ENCODE data around the gene SLX4IP.

The SLX4IP gene

GRCh38 chr20:10428008-10428407, 7.1 kb upstream of the SLX4IP start:
- no peak for DNase-seq (ENCODE audit: low spot score)

DNA sequence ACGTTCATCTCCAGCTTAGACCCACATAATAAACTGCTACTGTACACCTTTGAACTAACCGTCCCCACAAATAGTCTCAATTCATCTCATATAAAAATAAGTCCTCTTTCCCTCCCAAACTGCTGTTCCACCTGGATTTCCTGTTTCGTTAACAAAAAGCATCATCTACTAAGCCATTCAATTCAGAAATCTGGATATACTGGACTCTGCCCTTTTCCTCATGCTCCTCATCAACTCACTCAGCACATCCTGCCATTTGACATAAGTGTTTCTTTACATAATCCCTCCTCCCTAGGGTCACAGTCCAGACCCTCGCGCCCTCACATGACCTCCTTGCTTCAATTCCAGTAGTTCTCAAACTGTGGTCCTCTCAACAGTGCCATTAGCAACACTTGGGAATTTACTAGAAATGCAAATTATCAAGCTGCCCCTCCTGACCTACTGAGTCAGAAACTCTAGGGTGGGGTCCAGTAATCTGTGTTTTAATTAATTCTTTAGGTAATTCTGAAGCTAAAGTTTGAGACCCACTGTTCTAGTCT, 5.6 kb upstream of the SLX4IP start:
- no peak for DNase-seq (ENCODE audit: low spot score)

GRCh38 chr20:10430000-10430466, 5.1 kb upstream of the SLX4IP start:
- DNase-seq (ENCODE audit: low spot score), result no peak

- DNase-seq (ENCODE audit: low spot score), result no peak
These were observed 4.4 kb upstream of the SLX4IP start for GRCh38 chr20:10430704-10431103.

GRCh38 chr20:10432079-10432478, 3.0 kb upstream of the SLX4IP start:
- no peak for DNase-seq (ENCODE audit: low spot score)

DNA sequence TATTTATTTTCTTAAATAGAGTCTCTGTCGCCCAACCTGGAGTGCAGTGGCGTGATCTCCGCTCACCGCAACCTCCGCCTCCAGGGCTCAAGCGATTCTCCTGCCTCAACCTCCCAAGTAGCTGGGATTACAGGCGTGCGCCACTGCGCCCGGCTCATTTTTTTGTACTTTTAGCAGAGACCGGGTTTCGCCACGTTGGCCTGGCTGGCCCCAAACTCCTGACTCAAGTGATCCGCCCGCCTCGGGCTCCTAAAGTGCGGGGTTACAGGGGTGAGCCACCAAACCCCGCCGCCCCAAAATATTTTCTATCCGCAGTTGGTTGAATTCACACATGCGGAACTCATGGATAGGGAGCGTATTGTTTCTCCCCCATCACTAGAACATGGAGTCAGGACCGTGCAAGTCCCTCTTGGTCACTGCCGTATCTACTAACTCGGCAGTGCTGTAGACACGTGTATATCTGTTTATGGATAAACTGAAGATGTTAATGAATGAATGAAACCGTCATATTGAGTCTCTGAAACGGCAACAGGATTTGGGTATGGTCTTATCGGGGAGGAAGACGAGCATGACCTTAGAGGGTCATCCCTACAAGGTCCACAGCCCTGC, 2.0 kb upstream of the SLX4IP start:
- no peak for DNase-seq (ENCODE audit: low spot score)

- peak; percentile 91 for DNase-seq (ENCODE audit: low spot score)
These were observed 1.3 kb upstream of the SLX4IP start, which contains the start of gene MKKS for GRCh38 chr20:10433623-10434466. TSS of gene MKKS (minus strand) at chr20:10434222. CDS start at chr20:10413514, 20,708 bp downstream.

DNA sequence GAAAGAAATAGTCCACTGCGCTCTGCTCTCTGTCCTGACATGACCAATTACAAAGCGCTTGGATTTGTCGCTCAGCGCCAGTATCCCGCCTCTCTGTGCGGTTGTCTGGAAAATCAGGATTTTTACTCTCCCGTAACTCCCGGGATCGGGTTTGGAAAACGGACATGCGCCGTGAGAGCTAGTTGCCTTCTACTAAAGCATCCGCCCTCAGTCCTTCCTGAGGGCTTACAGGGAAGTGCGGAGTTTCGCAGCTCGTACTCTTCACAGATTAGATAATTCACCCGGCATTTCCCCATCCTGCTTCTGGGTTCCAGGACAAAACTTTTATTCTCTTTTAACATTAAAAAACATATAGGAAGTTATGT, 656 bp upstream of the SLX4IP start:
- DNase-seq (ENCODE audit: low spot score), result peak; percentile 97

DNA sequence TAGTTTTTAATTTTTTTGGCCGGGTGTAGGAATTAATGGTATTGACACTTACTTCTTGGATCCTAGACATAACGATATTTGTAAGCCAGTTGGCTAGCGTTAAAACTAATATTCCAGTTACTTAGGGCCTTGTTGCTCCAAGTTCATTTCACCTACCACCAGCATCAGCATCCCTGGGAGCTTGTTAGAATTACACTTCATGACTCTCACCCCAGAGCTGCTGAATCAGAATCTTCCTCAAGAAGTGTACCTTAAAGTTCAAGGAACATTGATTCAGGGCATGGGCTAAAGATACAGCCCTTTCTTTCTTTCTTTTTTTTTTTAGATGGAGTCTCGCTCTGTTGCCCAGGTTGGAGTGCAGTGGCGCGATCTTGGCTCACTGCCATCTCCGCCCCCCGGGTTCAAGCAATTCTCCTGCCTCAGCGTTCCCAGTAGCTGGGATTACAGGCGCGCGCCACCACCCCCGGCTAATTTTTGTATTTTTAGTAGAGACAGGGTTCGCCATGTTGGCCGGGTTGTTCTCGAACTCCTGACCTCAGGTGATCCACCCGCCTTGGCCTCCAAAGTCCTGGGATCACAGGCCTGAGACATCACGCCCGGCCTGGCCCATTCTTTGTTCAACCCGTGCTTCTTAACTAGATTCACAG, 1.1 kb downstream of the SLX4IP start:
- no peak for DNase-seq (ENCODE audit: low spot score)

DNA sequence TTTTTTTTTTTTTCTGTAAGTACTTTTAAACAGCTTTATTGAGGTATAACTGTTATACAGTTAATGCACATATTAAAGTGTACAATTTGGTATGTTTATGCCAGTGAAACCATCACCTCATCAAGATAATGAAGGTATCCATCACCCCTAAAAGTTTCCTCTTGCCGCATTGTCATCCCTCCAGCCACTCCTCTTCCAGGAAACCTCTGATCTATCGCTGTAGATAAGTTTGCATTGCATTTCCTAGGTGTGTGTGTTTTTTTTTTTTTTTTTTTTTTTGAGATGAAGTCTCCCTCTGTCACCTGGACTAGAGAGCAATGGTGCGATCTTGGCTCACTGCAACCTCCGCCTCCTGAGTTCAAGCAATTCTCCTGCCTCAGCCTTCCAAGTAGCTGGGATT, 3.1 kb downstream of the SLX4IP start:
- DNase-seq (ENCODE audit: low spot score), result no peak

DNA sequence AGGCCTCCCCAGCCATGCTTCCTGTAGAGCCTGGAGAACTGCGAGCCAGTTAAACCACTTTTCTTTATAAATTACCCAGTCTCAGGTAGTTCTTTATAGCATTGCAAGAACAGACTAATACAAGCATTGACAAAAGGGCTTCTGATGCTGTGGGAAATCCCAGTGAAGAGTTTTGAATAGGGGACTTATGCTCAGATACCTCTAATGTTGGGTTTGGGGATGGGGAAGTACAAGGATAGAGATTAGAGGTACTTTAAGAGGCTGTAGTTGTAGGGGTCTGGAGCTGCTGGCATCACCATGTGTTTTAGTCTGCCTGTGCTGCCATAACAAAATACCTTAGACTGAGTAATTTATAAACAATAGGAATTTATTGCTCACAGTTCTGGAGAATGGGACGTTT, 8.8 kb downstream of the SLX4IP start:
- no peak for DNase-seq (ENCODE audit: low spot score)

- DNase-seq (ENCODE audit: low spot score), result no peak
These were observed 10.7 kb downstream of the SLX4IP start for GRCh38 chr20:10445758-10446157.

- peak; percentile 74 for DNase-seq (ENCODE audit: low spot score)
These were observed 11.9 kb downstream of the SLX4IP start for GRCh38 chr20:10447028-10447427.

DNA sequence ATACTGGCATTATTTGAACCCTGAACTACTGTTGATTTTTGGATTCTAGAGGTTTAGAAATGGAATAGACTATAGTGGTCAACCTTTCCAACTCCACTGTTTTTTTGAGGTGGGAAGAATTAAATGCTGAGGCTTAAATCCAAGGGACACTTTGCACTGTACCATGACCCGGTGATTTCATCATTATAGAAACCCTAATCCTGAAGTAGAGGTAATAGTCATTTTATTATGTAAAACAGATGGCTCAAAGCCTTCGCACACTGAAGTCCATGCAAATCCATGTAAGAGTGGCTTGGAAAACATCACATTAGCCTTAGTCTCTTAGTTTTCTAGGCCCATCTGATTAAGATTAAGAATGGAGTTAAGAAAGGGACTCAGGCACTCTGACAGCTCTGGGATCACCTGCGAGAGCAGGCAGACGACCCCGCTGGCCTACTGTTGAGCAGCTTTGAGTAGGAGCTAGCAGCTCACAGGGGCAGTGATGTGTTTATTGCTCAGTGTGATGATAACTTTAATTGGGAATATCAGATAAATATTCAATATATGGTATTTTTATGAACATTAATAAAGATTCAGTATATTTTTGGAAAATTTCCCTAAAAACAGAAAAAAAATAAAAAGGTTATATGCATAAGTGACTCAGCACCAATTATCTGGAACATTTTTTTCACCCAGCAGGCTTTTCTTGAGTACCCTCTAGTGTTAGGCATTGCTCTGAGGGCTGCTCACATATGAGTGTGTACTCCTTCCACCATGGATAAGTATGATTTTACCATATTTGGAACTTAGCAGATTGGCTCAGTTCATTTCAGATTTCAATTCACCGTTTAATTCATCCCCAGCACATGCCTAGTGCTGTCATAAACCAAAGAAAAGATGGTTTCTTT, 13.4 kb downstream of the SLX4IP start:
- no peak for DNase-seq (ENCODE audit: low spot score)

DNA sequence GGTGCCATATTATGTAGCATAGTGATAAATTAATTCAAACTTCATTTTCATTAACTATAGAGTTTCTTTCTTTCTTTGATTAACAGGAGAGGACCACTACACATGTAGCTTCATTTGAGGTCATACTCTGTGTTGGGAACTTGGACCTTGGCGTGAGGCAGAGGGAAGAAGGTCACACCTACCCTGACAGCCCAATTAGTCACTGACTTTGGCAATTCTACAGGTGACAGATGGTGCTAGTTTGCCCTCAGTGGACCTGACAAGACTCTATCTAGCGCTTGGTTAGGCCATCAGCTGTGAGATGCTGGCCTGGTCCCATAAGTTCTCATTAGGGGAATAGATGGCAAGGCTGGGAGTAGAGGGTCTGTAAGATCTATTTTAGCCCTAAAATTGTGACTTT, 14.2 kb downstream of the SLX4IP start:
- peak; percentile 22 for DNase-seq (ENCODE audit: low spot score)

DNA sequence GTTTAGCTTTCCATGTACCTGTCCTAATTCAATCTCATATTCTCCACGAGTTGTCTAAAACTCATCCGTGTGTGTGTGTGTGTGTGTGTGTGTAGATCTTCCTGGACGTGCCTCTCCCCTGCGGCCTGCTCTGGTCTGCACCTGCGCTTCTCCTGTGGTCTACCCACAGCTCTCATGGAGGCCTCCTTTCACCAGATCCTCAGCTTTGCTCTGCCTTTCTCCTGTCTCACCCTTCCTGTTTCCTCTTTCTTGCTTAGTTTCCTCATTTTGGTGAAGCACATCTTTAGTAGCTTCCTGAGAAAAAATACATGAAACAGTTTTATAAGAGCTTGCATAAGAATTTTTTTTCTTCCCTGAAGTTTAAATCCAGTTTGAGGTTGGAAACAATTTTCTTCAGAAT, 18.1 kb downstream of the SLX4IP start:
- no peak for DNase-seq (ENCODE audit: low spot score)

- DNase-seq (ENCODE audit: low spot score), result no peak
These were observed 19.1 kb downstream of the SLX4IP start for GRCh38 chr20:10454151-10454750.

DNA sequence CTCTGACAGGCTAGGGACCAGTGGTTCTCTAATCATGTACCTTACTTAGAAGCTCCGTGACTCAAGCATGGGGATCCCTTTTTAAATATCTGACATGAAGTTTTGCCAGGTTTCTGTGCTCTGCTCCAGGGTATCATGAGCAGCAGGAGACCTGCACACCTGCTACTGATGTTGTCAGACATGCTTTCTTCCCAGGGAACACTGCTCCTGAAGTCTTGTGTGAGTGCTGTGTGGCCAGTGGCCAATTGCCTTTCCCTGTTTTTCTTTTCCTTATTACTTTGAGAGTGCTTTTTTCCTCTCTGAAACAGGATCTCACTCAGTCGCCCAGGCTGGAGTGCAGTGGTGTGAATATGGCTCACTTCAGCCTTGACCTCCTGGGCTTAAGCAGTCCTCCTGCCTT, 26.4 kb downstream of the SLX4IP start:
- no peak for DNase-seq (ENCODE audit: low spot score)

DNA sequence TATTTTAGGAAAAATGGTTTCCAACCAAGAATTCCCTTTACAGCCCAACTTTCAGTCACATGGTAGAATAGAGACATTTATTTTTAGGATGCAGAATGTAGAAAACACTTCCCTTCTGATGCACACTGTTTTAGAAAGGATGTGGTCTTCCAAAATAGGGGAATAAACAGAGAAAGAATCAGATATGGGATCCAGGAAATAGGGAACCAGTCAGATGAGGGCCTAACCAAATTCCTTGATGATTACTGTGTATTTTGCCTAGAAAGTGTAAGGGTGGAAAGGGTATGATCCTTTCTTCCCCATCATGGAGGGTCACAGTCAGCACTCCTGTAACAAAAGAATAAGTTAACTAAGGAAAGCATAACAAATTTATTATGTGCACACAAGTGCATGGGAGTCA, 27.4 kb downstream of the SLX4IP start:
- DNase-seq (ENCODE audit: low spot score), result no peak

DNA sequence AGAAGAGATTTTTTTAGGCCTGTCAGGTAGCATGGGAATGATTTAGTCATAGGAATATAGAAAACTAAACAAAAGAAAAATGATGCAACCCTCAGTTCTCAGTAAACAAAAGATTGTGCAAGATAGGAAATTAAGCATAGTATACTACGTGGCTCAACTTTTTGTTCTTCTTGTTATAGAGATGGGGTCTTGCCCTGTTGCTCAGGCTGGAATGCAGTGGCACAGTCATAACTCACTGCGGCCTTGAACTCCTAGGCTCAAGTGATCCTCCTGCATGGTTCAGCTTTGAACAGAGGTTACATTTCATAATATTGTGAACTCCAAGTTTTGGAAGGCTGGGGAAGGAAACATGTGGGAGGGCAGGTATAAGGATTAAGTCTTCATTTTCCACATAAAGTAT, 28.5 kb downstream of the SLX4IP start:
- no peak for DNase-seq (ENCODE audit: low spot score)

DNA sequence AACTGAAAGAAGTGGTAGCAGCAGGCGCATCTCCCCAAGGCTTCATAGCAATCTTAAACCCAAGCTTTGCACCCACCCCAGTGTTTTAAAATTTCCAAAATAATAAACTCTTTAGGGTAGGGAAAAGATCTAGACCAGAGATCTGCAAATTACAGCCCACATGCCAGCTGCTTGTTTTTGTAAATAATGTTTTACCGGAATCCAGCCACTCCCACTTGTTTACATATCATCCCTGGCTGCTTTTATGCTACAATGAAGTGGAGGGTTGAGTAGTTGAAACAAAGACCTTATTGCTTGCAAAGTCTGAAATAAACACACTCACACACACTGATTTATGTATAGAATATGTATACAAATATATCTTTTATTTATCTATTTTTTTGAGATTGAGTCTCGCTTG, 30.0 kb downstream of the SLX4IP start:
- no peak for DNase-seq (ENCODE audit: low spot score)
